BLaER1 treated with 17β-estradiol and CSF1 and Interleukin-3, amounts not matched to agents 10 nM and 100 nM (cell line): ENCODE measurements around the gene ZNF641.
"Not testable (repeated sequence)": the region's sequence is repeated elsewhere in the genome, so short reads cannot be mapped to it uniquely, and the experiment has no call there.

Experiments used
- H3K27ac ChIP-seq, 11 experiments: shearing (Covaris generic); formaldehyde crosslinking; 2 replicates each; pipeline ENCODE4 v1.8.1; 2022
- H3K27me3 ChIP-seq, 11 experiments: shearing (Covaris generic); formaldehyde crosslinking; 2 replicates each; pipeline ENCODE4 v1.8.1; 2022
- H3K36me3 ChIP-seq, 11 experiments: shearing (Covaris generic); formaldehyde crosslinking; 2 replicates each; pipeline ENCODE4 v1.8.1; 2022
- H3K4me1 ChIP-seq, 10 experiments: shearing (Covaris generic); formaldehyde crosslinking; 2 replicates each; pipeline ENCODE4 v1.8.1; 2022
- H3K4me2 ChIP-seq, 11 experiments: shearing (Covaris generic); formaldehyde crosslinking; 2 replicates each; pipeline ENCODE4 v1.8.1; 2022
- H3K4me3 ChIP-seq, 10 experiments: shearing (Covaris generic); formaldehyde crosslinking; 2 replicates each; pipeline ENCODE4 v1.8.1; 2022
- H3K9ac ChIP-seq, 11 experiments: shearing (Covaris generic); formaldehyde crosslinking; 2 replicates each; pipeline ENCODE4 v1.8.1; 2022
- H3K9me3 ChIP-seq, 11 experiments: shearing (Covaris generic); formaldehyde crosslinking; replicated peaks in 1 of 11; 2 replicates each; pipeline ENCODE4 v1.8.1; 2022
- H4K20me1 ChIP-seq, 11 experiments: shearing (Covaris generic); formaldehyde crosslinking; 2 replicates each; pipeline ENCODE4 v1.8.1; 2022
- Cebpa-rat ChIP-seq, 11 experiments: shearing (Covaris generic); IDR thresholded peaks; 2 replicates each; pipeline ENCODE4 v1.8.1; 2022

Gene ZNF641

DNA sequence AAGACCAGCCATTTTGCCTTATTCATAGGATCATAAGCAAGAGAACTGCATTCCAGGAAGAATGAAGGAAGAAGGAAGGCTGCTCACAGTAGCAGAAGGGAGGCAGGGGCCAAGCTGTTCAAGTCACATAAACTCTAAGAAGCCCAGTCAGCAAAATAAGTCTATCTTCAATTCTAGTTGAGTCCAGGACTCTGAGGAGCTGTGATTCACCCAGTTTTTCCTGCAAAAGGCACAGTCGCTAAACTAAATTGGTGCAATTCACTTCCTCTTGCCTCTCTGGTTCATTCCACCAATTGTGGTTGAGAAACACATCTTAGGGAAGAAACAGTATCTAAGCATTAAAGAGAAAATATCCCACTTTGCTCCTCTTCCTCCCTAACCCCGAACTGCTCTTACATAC, 9.8 kb downstream of the ZNF641 start:
- no peak for TF ChIP-seq Cebpa-rat (IDR thresholded peaks at IDR 0.05)
- no peak overlapping the region for H3K4me3 ChIP-seq
- H3K27me3 ChIP-seq: no peaks in the 10 kb centered on the region
- peaks cover 0 to 13% (median 6%) of the 10 kb centered on the region in 11 experiments; a peak in 5 of 22 replicates for H3K9me3 ChIP-seq
- H3K36me3 ChIP-seq: peaks cover 39 to 75% (median 58%) of the 10 kb centered on the region in 11 experiments
- peak overlapping the region in 1 of 11 experiments; percentile 6; a peak in 1 of 22 replicates for H3K9ac ChIP-seq
- peaks cover 0 to 6% (median 0%) of the 10 kb centered on the region in 11 experiments; a peak in 1 of 22 replicates for H4K20me1 ChIP-seq
- peaks cover 0 to 64% (median 5%) of the 10 kb centered on the region in 10 experiments; a peak in 10 of 20 replicates for H3K4me1 ChIP-seq
- H3K27ac ChIP-seq: peak overlapping the region in 4 of 11 experiments; percentile 32 to 49 (median 38); a peak in 6 of 22 replicates
- H3K4me2 ChIP-seq: peak overlapping the region in 6 of 11 experiments; percentile 36 to 78 (median 58); a peak in 12 of 22 replicates

DNA sequence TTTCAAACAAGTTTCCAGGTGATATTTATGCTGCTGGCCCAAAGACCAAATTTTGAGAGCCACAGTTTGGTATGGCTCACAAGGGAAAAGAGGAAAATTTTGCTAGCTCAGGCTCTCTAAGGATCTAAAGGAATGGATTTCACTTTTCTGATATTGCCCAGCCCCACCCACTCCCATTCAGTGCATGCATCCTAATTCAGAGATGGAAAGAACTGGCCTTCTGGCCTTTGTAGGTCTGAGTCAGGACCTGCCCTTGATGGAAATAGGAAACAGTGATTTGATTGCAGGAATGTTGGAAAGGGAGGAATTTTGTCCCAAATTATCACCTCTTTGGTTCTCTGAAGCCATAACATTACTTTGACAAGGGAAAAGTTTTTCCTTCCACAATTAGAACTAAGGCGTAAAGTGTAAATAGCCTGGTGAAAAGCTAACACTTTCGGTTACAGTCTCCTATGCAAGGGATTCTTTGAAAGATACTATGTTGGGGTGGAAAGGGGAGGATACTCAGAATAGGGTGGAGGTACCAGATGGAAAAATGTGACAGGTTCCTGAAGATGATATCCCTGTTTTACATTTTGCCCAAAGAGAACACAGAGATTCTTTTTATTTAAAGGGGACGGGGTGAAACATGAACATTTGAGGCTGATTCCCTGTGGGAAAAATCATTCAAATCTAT, 11.1 kb downstream of the ZNF641 start:
- Histone ChIP-seq H3K9me3 (peaks cover 5 to 25% (median 18%) of the 10 kb centered on the region in 11 experiments), H3K4me2 (peak overlapping the region in 3 of 11 experiments; percentile 48 to 78 (median 67); a peak in 4 of 22 replicates), H3K9ac (no peak overlapping the region), H3K36me3 (peaks cover 27 to 61% (median 44%) of the 10 kb centered on the region in 11 experiments), H3K27ac (peak overlapping the region in 2 of 11 experiments; percentile 36 to 49; a peak in 1 of 22 replicates), H4K20me1 (peaks cover 0 to 6% (median 0%) of the 10 kb centered on the region in 11 experiments; a peak in 1 of 22 replicates), H3K4me3 (no peak overlapping the region), H3K27me3 (no peaks in the 10 kb centered on the region), H3K4me1 (peaks cover 0 to 72% (median 5%) of the 10 kb centered on the region in 10 experiments; a peak in 10 of 20 replicates)
- no peak for TF ChIP-seq Cebpa-rat (IDR thresholded peaks at IDR 0.05)

DNA sequence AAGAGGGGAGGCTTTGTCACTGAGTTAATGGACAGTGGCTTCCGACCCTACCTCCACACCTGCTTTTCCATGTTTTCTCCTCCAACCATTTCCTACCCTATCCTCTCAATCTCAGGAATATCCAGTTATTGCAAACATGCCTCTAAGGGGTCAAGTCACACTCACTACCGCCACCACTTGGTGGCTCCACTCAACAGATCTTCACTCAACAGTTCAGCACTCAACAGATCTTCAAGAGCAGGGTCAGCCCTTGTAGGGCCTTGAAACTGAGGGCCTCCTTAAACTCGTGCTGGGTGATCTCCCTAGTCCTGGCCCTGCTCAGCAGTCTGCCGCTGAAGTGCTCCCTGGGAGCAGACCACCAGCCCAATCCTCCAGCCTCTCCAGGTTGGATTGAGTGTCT, 14.2 kb downstream of the ZNF641 start:
- Histone ChIP-seq H3K27ac (peak overlapping the region in 1 of 11 experiments; percentile 11; a peak in 2 of 22 replicates), H4K20me1 (no peaks in the 10 kb centered on the region), H3K36me3 (peaks cover 0 to 34% (median 19%) of the 10 kb centered on the region in 11 experiments; a peak in 15 of 22 replicates), H3K4me1 (peaks cover 0 to 49% (median 5%) of the 10 kb centered on the region in 10 experiments; a peak in 10 of 20 replicates), H3K9ac (no peak overlapping the region), H3K9me3 (peaks cover 8 to 29% (median 20%) of the 10 kb centered on the region in 11 experiments), H3K4me3 (no peak overlapping the region), H3K27me3 (no peaks in the 10 kb centered on the region), H3K4me2 (peak overlapping the region in 3 of 11 experiments; percentile 4 to 83 (median 59); a peak in 5 of 22 replicates)
- TF ChIP-seq Cebpa-rat (IDR thresholded peaks at IDR 0.05): no peak

DNA sequence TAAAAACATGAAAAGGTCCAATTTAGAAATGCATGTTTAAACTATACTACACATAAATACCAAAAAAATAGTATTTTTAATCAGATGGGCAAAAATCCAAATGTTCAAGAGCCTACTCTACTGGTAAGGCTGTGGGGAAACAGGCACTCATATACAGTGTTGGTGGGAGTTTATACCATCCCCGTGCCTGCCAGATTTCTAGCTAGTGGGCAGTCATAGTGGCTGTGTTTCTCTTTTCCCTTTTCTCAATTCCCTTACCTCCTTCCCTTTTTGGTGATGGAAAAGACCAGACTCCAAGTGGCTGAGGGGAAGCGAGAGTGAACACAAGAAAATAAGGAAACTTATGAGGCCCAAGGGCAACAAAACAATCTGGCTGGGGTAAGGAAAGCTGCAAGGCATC, 14.7 kb downstream of the ZNF641 start:
- H3K36me3 ChIP-seq: peaks cover 0 to 34% (median 18%) of the 10 kb centered on the region in 11 experiments; a peak in 15 of 22 replicates
- H3K4me3 ChIP-seq: no peak overlapping the region
- peak overlapping the region in 3 of 11 experiments; percentile 4 to 83 (median 59); a peak in 5 of 22 replicates for H3K4me2 ChIP-seq
- H3K27me3 ChIP-seq: no peaks in the 10 kb centered on the region
- H4K20me1 ChIP-seq: no peaks in the 10 kb centered on the region
- H3K9me3 ChIP-seq: peaks cover 8 to 29% (median 20%) of the 10 kb centered on the region in 11 experiments
- H3K9ac ChIP-seq: no peak overlapping the region
- TF ChIP-seq Cebpa-rat (IDR thresholded peaks at IDR 0.05): no peak
- H3K27ac ChIP-seq: peak overlapping the region in 1 of 11 experiments; percentile 11; a peak in 1 of 22 replicates
- peaks cover 0 to 44% (median 3%) of the 10 kb centered on the region in 10 experiments; a peak in 10 of 20 replicates for H3K4me1 ChIP-seq

DNA sequence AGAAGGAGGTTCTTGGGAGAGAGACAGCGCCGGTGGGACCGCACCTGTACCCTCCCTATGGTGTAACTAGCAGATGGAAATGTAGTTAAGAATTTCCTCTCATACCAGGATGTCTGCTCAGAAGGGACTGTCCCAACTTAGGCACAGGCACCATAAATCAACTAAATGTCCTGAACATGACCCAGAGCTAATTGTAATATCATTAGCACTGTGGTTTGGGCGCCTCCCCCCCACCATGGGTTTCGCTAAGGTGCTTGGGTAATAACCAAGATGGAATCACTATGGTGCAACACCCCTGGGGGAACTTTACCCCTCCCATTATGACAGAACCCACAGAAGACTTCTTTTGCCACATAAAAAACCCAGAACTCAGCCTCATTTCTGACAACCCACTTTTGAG, 15.9 kb downstream of the ZNF641 start:
- Histone ChIP-seq H3K36me3 (peaks cover 0 to 25% (median 7%) of the 10 kb centered on the region in 11 experiments; a peak in 13 of 22 replicates), H3K27me3 (no peaks in the 10 kb centered on the region), H3K4me1 (peaks cover 0 to 32% (median 0%) of the 10 kb centered on the region in 10 experiments; a peak in 7 of 20 replicates), H3K9ac (no peak overlapping the region), H4K20me1 (no peaks in the 10 kb centered on the region), H3K27ac (no peak overlapping the region), H3K4me3 (no peak overlapping the region), H3K4me2 (no peak overlapping the region), H3K9me3 (peaks cover 10 to 31% (median 20%) of the 10 kb centered on the region in 11 experiments)
- no peak for TF ChIP-seq Cebpa-rat (IDR thresholded peaks at IDR 0.05)

DNA sequence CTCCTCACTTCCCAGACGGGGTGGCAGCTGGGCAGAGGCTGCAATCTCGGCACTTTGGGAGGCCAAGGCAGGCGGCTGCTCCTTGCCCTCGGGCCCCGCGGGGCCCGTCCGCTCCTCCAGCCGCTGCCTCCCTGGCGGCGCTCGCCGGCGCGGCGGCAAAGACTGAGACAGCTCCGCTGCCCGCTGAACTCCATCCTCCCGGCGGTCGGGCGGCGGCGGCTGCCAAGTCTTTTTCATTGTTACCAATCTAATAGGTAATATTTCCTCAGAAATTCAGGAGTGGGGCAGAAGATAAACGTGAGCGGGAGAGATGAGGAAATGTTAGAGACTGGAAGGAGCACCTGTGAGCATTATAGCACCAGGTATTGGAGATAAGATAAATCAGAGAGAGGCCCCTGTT, 17.0 kb downstream of the ZNF641 start:
- not testable (repeated sequence) for H3K27ac ChIP-seq, H3K4me2 ChIP-seq, H3K27me3 ChIP-seq, H4K20me1 ChIP-seq, H3K9ac ChIP-seq, H3K4me3 ChIP-seq
- H3K36me3 ChIP-seq: peaks cover 0 to 14% (median 0%) of the 10 kb centered on the region in 11 experiments; a peak in 8 of 22 replicates
- peaks cover 13 to 39% (median 24%) of the 10 kb centered on the region in 11 experiments for H3K9me3 ChIP-seq
- peaks cover 0 to 27% (median 0%) of the 10 kb centered on the region in 10 experiments; a peak in 7 of 20 replicates for H3K4me1 ChIP-seq

DNA sequence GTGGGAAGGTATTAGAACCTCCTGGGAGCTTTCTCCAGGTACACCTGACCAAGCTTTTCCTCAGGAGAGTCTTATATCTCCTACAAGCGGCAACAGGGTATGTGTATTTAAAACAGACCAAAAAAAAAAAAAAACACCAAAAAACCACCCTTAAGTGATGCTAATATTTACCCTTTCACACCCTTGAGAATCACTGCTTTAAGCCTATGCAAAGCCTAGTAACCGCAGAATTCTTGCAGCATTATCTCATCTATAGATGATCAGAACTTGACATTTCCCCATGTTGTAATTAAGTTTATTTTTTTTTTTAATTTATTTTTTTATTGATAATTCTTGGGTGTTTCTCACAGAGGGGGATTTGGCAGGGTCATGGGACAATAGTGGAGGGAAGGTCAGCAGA, 19.3 kb downstream of the ZNF641 start:
- Histone ChIP-seq H3K9ac (no peak overlapping the region), H3K27ac (no peak overlapping the region), H3K4me3 (no peak overlapping the region), H3K27me3 (no peaks in the 10 kb centered on the region), H3K9me3 (peaks cover 13 to 32% (median 24%) of the 10 kb centered on the region in 11 experiments), H4K20me1 (no peaks in the 10 kb centered on the region), H3K36me3 (no peaks in the 10 kb centered on the region; a peak in 1 of 22 replicates), H3K4me2 (no peak overlapping the region), H3K4me1 (peaks cover 0 to 14% (median 0%) of the 10 kb centered on the region in 10 experiments; a peak in 7 of 20 replicates)
- TF ChIP-seq Cebpa-rat (IDR thresholded peaks at IDR 0.05): no peak

DNA sequence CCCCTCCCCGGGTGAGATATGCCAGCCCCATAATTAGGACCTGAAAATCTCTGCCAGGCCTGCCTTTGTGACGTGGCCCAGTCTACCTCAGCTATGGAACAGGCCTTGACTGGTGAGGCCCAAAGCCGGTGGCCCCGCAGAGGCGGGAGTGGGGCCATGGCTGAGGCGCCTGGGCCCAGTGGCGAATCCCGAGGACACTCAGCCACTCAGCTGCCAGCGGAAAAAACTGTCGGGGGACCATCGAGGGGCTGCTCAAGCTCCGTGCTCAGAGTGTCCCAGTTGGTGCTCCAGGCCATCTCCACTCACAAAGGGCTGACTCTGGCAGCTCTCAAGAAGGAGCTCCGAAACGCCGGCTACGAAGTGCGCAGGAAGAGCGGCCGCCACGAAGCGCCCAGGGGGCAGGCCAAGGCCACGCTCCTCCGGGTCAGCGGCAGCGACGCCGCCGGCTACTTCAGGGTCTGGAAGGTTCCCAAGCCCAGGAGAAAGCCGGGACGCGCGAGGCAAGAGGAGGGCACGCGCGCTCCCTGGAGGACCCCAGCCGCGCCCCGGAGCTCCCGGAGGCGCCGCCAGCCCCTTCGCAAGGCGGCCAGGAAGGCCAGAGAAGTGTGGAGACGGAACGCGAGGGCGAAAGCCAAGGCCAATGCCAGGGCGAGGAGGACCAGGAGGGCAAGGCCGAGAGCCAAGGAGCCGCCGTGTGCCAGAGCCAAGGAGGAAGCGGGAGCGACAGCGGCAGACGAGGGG, 21.4 kb downstream of the ZNF641 start:
- TF ChIP-seq Cebpa-rat (IDR thresholded peaks at IDR 0.05): no peak
- no peak overlapping the region for H3K27ac ChIP-seq
- no peak overlapping the region for H3K4me2 ChIP-seq
- no peaks in the 10 kb centered on the region for H4K20me1 ChIP-seq
- H3K4me3 ChIP-seq: no peak overlapping the region
- peaks cover 0 to 16% (median 13%) of the 10 kb centered on the region in 11 experiments; a peak in 16 of 22 replicates for H3K9me3 ChIP-seq
- no peak overlapping the region for H3K9ac ChIP-seq
- H3K27me3 ChIP-seq: no peaks in the 10 kb centered on the region
- 0 out of 20 replicates have a peak, but pooled peaks cover 0 to 6% (median 0%) of the 10 kb centered on the region in 10 experiments for H3K4me1 ChIP-seq
- H3K36me3 ChIP-seq: no peaks in the 10 kb centered on the region
